GM15510 (cell line): Measurements from ENCODE around the gene CPT1C.

ENCODE experiments used
- POLR2A ChIP-seq: IDR thresholded peaks from 3 replicates; pipeline ENCODE4 v1.6.1; 2011; ENCODE audit warnings: borderline replicate concordance; ENCODE audit not compliant: insufficient read length; ENCODE audit errors: extremely low read depth

Gene CPT1C

GRCh38 chr19:49655570-49656455 is 35.1 kb upstream of the CPT1C start:
- TF ChIP-seq POLR2A, result no peak

- TF ChIP-seq POLR2A, result no peak
Measured at GRCh38 chr19:49656456-49657109, 34.3 kb upstream of the CPT1C start.

- no peak for TF ChIP-seq POLR2A
Measured at GRCh38 chr19:49657493-49658138, 33.3 kb upstream of the CPT1C start.

- no peak for TF ChIP-seq POLR2A
Measured at GRCh38 chr19:49658139-49658517, 32.8 kb upstream of the CPT1C start.

- no peak for TF ChIP-seq POLR2A
Measured at GRCh38 chr19:49658566-49659442, 32.1 kb upstream of the CPT1C start.

- no peak for TF ChIP-seq POLR2A
Measured at GRCh38 chr19:49660338-49660961, 30.5 kb upstream of the CPT1C start.

GRCh38 chr19:49662011-49662410 is 28.9 kb upstream of the CPT1C start:
- peak; percentile 19 for TF ChIP-seq POLR2A

- no peak for TF ChIP-seq POLR2A
Measured at GRCh38 chr19:49663224-49663623, 27.7 kb upstream of the CPT1C start.

GRCh38 chr19:49664171-49665035 is 26.5 kb upstream of the CPT1C start:
- TF ChIP-seq POLR2A, result peak; percentile 59

GRCh38 chr19:49665036-49665350 is 25.9 kb upstream of the CPT1C start:
- no peak for TF ChIP-seq POLR2A

GRCh38 chr19:49665351-49666119 is 25.4 kb upstream of the CPT1C start, which contains the start of the genes BCL2L12 and IRF3:
Gene BCL2L12 (plus strand): TSS chr19:49665933. CDS start chr19:49666693, 760 bp downstream.
Gene IRF3 (minus strand): TSS chr19:49665857. CDS start chr19:49664838, 1,019 bp downstream.
- no peak for TF ChIP-seq POLR2A

- no peak for TF ChIP-seq POLR2A
Measured at GRCh38 chr19:49666120-49666444, 24.8 kb upstream of the CPT1C start.
